Stimulated activated CD4-positive, alpha-beta T cell treated with anti-CD3 and anti-CD28 coated beads, TNF-alpha, amount 100 ng/mL, for 24 hours (primary cell): Measurements from ENCODE around the gene LSM3.
"Not testable (repeated sequence)": the region's sequence is repeated elsewhere in the genome, so short reads cannot be mapped to it uniquely, and the experiment has no call there.

Experiments used
- DNase-seq, 3 experiments: peaks; one replicate each; pipeline ENCODE4 v3.0.0-alpha.2; 2020; ENCODE audit warnings: low read depth in 3 of 3

LSM3 gene

GRCh38 chr3:14221902-14222301 is 43.3 kb downstream of the LSM3 start:
- no peak for DNase-seq

DNA sequence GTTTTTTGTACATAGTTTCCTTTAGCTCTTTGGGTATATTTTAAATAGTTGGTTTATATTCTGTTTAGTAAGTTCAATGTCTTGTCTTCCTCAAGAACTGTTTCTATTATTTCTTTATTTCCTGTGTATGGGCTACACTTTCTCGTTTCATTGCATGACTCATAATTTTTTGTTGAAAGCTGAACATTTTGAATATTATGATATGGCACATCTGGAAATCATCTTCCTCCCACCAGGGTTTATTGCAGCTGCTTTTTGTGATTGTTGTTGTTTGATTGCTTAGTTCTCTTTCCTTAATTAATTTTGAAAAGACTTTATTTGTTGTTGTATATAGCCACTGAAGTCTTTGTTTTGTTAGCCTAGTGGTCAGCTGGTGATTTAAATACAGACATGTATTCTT is 43.8 kb downstream of the LSM3 start:
- DNase-seq: no peak

- DNase-seq: no peak
Observed at GRCh38 chr3:14222900-14223594, 44.4 kb downstream of the LSM3 start.

GRCh38 chr3:14223595-14223994 is 45.0 kb downstream of the LSM3 start:
- no peak for DNase-seq

DNA sequence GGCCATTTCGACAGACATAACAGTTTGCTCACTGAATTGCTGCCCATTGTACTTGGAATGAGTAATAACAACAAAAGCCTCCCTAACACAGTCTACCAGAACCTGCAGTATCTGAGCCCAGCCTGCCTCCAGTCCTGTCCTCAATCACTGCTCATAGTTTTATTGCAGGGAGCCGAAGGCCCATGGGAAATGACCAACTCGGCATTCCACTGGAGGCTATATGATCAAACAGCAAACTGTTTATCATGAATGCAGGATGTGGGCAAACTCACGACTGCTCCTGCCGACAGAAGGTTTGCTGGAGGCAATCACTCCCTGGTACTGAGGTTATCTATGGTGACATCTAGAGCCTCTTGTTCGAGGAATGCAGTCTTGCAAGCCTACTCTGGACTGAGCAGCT is 46.3 kb downstream of the LSM3 start:
- DNase-seq: no peak

GRCh38 chr3:14225421-14225820 is 46.8 kb downstream of the LSM3 start:
- no peak for DNase-seq

DNA sequence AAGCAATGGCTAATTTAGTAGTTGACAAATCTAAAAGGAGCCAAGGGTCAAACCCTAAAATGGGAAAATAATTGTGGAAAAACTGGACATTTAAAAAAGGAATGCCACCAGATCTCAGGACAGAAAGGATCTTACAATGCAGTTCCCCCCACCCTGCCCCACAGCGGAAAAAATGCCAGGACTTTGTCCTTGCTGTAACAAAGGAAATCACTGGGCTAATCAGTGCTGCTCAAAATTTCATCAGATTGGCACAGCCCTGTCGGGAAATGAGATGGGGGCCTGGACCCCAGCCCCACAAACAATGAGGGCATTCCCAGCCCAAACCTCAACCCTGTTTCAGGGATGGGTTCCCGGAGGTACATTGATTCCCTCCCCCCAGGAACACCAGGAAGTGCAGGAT is 47.7 kb downstream of the LSM3 start:
- not testable (repeated sequence) for DNase-seq

GRCh38 chr3:14227856-14228255 is 49.2 kb downstream of the LSM3 start:
- no peak for DNase-seq

GRCh38 chr3:14228681-14229470 is 50.3 kb downstream of the LSM3 start:
- DNase-seq: no peak

DNA sequence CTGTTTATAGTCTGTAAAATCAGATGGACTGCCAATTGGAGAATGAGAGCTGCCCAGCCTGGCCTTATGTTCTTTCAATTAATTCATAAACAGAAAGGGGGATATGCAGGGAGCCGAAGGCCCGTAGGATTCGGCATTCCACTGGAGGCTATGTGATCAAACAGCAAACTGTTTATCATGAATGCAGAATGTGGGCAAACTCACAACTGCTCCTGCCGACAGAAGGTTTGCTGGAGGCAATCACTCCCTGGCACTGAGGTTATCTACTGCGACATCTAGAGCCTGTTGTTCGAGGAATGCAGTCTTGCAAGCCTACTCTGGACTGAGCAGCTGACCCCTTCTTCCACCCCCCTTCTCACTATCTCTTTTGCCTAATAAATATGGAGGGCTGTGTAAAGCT is 51.1 kb downstream of the LSM3 start:
- not testable (repeated sequence) for DNase-seq

- DNase-seq: no peak
Observed at GRCh38 chr3:14230729-14231128, 52.1 kb downstream of the LSM3 start.

GRCh38 chr3:14231145-14231990 is 52.8 kb downstream of the LSM3 start:
- DNase-seq: no peak

DNA sequence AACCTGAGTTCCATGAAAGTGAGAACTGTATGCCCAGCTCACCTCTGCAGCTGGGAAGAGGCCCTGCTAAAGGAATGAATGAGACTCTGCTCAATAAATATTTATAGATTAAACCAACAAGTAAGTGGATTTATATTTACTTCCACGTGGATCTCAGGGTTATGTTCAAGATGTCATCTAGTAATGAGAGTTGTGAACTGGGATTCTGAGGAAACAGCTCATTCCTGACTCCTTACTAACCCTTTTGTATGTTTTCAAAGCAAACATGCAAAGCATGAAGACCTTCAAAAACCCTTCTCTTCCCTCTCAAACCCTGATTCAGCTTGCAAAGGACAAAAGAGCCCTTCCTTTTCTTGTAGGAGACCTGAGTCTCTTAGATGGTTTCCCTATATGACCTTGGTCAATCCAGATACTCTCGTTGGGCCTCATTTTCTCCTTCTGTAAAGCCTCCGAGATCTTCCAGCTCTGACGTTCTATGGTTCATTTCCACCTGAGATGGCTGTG is 53.4 kb downstream of the LSM3 start:
- no peak for DNase-seq

- DNase-seq: no peak
Observed at GRCh38 chr3:14234251-14235002, 55.8 kb downstream of the LSM3 start.

DNA sequence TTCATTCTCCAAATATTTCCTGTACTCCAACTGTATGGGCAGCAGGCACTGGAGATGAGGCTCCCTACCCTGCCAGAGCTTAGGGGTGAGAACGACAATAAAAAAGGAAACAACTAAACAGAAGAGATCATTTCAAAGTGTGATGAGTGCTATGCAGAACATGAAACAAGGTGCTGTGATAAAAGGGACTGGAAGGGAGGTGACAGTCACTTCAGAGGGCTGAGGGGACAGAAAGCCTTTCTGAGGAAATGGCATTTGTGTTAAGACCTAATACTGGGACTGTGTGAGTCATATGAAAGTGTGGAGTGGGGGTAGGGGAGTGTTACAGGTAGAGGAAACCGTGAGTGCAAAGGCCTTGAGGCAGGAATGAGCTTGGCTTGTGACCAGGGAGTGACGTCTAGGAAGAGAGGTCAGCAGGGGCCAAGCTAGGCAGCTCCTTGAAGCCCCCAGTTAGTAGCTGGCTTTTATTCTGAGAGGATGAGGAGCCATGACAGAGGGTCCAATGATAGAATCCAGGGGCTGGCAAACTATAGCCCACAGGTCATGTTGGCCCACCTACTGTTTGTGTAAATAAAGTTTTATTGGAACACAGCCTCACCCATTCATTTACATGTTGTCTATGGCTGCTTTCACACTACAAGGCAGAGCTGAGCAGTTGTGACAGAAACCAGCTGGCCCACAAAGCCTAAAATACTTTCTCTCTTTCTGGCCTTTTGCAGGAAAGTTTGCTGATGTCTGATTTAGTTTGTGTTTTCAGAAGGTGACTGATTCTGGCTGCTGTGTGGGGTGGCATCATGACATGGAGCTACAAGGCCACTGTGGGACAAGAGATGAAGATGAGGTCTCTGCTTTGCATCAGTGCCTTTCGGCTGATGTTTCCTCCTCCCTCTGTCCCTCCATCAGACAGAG is 56.6 kb downstream of the LSM3 start:
- no peak for DNase-seq

- no peak for DNase-seq
Observed at GRCh38 chr3:14235912-14236295, 57.3 kb downstream of the LSM3 start.

GRCh38 chr3:14236902-14237301 is 58.3 kb downstream of the LSM3 start:
- no peak for DNase-seq

DNA sequence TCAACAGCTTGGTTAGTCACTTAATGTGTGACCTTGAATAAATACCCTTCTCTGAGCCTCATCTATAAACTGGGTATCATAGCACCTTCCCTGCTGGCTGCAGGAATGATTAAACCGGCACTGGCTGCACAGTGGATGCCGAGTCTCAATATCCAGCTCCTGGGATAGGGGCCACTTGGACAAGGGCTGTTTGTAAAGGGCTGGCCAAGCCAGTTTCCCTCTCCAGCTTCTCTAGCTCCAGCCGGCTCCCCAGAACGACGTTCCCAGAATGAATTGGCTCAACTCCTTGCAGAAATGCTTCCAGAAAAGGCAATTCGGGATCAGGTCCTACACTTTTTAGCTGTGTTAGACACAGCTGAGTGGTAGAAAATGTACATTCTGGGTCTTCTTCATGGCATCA is 58.8 kb downstream of the LSM3 start:
- DNase-seq: no peak

DNA sequence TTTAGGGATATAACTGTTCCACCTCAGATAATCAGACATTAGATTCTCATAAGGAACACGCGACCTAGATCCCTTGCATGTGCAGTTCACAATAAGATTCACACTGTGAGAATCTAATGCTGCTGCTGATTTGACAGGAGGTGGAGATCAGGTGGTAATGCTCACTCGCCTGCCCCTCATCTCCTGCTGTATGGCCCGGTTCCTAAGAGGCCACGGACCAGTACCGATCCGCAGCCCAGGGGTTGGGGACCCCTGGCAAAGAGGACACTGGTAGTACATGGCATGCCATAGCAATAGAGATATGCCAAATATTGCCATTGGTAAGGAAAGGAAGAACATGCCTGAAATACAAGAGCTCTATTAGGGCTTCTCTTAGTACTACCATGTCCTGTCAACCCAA is 59.7 kb downstream of the LSM3 start:
- no peak for DNase-seq

GRCh38 chr3:14238930-14239329 is 60.3 kb downstream of the LSM3 start:
- no peak for DNase-seq

DNA sequence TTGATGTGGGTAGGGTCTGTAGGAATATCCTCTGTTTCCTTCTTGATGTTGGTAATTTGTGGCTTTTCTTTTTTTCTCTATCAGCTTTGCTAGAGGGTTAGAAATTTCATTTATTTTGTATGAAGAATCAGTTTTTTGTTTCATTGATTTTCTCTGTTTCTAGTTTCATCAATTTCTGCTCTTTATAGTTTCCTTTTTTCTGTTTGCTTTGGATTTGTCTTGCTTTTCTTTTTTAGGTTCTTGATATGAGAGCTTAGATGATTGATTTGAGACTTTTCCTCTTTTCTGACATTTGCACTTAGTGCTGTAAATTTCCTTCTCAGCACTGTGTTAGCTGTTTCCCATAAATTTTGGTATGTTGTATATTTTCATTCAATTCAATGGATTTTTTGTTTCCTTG is 61.3 kb downstream of the LSM3 start:
- DNase-seq: no peak
